ENCODE results near the gene CHSY3. TPM values are rescaled to one million over a fixed set of nuclear protein-coding genes. Genes with fewer than 3 reads are reported as not detected.

Gene CHSY3
- total and polyA plus RNA-seq, 2 experiments from 2014 or later, result 0.44 to 3.0 TPM

DNA sequence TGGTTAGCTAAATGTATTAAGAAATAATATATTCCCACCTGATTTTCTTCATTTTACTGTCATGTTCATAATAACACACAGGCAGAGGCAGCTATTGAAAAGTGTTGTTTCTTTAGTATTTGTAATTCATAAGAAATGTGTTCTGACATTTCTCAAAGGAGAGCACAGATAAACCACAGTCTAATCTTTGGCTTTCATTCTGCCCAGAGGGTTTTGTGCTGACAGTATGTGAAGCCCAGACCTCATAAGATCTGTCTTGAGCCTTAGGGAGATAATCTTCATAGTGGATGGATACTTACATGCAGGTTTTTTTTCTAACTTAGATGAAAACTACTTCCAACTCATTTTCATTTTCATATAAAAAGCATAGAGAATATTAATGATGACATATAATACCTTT is 206.1 kb downstream of the CHSY3 start (continued):
- TF ChIP-seq, protein P1, sequence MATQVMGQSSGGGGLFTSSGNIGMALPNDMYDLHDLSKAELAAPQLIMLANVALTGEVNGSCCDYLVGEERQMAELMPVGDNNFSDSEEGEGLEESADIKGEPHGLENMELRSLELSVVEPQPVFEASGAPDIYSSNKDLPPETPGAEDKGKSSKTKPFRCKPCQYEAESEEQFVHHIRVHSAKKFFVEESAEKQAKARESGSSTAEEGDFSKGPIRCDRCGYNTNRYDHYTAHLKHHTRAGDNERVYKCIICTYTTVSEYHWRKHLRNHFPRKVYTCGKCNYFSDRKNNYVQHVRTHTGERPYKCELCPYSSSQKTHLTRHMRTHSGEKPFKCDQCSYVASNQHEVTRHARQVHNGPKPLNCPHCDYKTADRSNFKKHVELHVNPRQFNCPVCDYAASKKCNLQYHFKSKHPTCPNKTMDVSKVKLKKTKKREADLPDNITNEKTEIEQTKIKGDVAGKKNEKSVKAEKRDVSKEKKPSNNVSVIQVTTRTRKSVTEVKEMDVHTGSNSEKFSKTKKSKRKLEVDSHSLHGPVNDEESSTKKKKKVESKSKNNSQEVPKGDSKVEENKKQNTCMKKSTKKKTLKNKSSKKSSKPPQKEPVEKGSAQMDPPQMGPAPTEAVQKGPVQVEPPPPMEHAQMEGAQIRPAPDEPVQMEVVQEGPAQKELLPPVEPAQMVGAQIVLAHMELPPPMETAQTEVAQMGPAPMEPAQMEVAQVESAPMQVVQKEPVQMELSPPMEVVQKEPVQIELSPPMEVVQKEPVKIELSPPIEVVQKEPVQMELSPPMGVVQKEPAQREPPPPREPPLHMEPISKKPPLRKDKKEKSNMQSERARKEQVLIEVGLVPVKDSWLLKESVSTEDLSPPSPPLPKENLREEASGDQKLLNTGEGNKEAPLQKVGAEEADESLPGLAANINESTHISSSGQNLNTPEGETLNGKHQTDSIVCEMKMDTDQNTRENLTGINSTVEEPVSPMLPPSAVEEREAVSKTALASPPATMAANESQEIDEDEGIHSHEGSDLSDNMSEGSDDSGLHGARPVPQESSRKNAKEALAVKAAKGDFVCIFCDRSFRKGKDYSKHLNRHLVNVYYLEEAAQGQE (IDR thresholded peaks at IDR 0.05; ENCODE audit: unreplicated experiment), result no peak
- no peak for TF ChIP-seq ZNF331 (CRISPR knock-in tag; IDR thresholded peaks at IDR 0.05; ENCODE audit: low read depth)

DNA sequence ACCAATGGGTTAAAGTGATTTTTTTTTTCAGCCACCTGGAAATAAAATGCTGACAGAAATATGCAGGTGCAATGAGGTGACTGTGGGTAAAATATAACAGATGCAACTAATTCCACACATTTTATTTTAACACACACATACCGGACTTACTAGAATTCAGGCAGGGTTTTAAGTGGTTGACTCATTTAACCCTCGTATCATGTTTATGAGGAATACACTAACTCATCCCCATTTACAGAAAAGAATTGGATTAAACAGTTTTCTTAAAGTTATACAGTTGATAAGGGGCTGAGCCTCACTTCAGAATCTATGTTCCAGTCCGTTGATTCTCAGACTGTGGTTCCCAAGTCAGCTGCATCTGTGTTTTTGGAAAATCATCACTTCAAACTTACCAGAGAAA is 207.5 kb downstream of the CHSY3 start:
- no peak for DNase-seq (ENCODE audit: low spot score)
- no peak for TF ChIP-seq STAT1 (IDR thresholded peaks at IDR 0.05; ENCODE audit: unreplicated experiment)
- TF ChIP-seq EZH2phosphoT487 (IDR thresholded peaks at IDR 0.05; ENCODE audit: unreplicated experiment), result no peak
- TF ChIP-seq, protein P2, sequence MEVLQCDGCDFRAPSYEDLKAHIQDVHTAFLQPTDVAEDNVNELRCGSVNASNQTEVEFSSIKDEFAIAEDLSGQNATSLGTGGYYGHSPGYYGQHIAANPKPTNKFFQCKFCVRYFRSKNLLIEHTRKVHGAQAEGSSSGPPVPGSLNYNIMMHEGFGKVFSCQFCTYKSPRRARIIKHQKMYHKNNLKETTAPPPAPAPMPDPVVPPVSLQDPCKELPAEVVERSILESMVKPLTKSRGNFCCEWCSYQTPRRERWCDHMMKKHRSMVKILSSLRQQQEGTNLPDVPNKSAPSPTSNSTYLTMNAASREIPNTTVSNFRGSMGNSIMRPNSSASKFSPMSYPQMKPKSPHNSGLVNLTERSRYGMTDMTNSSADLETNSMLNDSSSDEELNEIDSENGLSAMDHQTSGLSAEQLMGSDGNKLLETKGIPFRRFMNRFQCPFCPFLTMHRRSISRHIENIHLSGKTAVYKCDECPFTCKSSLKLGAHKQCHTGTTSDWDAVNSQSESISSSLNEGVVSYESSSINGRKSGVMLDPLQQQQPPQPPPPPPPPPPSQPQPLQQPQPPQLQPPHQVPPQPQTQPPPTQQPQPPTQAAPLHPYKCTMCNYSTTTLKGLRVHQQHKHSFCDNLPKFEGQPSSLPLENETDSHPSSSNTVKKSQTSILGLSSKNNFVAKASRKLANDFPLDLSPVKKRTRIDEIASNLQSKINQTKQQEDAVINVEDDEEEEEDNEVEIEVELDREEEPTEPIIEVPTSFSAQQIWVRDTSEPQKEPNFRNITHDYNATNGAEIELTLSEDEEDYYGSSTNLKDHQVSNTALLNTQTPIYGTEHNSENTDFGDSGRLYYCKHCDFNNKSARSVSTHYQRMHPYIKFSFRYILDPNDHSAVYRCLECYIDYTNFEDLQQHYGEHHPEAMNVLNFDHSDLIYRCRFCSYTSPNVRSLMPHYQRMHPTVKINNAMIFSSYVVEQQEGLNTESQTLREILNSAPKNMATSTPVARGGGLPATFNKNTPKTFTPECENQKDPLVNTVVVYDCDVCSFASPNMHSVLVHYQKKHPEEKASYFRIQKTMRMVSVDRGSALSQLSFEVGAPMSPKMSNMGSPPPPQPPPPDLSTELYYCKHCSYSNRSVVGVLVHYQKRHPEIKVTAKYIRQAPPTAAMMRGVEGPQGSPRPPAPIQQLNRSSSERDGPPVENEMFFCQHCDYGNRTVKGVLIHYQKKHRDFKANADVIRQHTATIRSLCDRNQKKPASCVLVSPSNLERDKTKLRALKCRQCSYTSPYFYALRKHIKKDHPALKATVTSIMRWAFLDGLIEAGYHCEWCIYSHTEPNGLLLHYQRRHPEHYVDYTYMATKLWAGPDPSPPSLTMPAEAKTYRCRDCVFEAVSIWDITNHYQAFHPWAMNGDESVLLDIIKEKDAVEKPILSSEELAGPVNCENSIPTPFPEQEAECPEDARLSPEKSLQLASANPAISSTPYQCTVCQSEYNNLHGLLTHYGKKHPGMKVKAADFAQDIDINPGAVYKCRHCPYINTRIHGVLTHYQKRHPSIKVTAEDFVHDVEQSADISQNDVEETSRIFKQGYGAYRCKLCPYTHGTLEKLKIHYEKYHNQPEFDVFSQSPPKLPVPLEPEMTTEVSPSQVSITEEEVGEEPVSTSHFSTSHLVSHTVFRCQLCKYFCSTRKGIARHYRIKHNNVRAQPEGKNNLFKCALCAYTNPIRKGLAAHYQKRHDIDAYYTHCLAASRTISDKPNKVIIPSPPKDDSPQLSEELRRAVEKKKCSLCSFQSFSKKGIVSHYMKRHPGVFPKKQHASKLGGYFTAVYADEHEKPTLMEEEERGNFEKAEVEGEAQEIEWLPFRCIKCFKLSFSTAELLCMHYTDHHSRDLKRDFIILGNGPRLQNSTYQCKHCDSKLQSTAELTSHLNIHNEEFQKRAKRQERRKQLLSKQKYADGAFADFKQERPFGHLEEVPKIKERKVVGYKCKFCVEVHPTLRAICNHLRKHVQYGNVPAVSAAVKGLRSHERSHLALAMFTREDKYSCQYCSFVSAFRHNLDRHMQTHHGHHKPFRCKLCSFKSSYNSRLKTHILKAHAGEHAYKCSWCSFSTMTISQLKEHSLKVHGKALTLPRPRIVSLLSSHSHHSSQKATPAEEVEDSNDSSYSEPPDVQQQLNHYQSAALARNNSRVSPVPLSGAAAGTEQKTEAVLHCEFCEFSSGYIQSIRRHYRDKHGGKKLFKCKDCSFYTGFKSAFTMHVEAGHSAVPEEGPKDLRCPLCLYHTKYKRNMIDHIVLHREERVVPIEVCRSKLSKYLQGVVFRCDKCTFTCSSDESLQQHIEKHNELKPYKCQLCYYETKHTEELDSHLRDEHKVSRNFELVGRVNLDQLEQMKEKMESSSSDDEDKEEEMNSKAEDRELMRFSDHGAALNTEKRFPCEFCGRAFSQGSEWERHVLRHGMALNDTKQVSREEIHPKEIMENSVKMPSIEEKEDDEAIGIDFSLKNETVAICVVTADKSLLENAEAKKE (CRISPR knock-in tag; IDR thresholded peaks at IDR 0.05), result no peak
- TF ChIP-seq JUNB (IDR thresholded peaks at IDR 0.05; ENCODE audit: unreplicated experiment), result no peak
- TF ChIP-seq, protein P3, sequence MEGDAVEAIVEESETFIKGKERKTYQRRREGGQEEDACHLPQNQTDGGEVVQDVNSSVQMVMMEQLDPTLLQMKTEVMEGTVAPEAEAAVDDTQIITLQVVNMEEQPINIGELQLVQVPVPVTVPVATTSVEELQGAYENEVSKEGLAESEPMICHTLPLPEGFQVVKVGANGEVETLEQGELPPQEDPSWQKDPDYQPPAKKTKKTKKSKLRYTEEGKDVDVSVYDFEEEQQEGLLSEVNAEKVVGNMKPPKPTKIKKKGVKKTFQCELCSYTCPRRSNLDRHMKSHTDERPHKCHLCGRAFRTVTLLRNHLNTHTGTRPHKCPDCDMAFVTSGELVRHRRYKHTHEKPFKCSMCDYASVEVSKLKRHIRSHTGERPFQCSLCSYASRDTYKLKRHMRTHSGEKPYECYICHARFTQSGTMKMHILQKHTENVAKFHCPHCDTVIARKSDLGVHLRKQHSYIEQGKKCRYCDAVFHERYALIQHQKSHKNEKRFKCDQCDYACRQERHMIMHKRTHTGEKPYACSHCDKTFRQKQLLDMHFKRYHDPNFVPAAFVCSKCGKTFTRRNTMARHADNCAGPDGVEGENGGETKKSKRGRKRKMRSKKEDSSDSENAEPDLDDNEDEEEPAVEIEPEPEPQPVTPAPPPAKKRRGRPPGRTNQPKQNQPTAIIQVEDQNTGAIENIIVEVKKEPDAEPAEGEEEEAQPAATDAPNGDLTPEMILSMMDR (conservative IDR thresholded peaks at IDR 0.05; ENCODE audit: low read depth in 2 of 2), result no peak
- TF ChIP-seq CREB1 (CRISPR knock-in tag; IDR thresholded peaks at IDR 0.05; ENCODE audit: low read depth), result no peak
- no peak for TF ChIP-seq ETS1 (IDR thresholded peaks at IDR 0.05)

More for the DNA sequence above, 207.5 kb downstream of the CHSY3 start:
- Histone ChIP-seq H3K27me3 (ENCODE audit: insufficient read depth) (no peaks in the 10 kb centered on the region), H3K36me3 (ENCODE audit: insufficient read depth) (no peaks in the 10 kb centered on the region), H3K4me3 (no peak overlapping the region), H3K27ac (ENCODE audit: low read depth) (no peak overlapping the region), H3K4me1 (ENCODE audit: insufficient read depth) (no peaks in the 10 kb centered on the region), H2AFZ (no peak overlapping the region), H3K4me2 (no peak overlapping the region), H3F3A (replicated peaks; ENCODE audit: low read depth) (no peaks in the 10 kb centered on the region), H4K20me1 (replicated peaks; ENCODE audit: insufficient read depth) (no peaks in the 10 kb centered on the region), H3K79me2 (replicated peaks; ENCODE audit: insufficient read depth) (no peaks in the 10 kb centered on the region), H3K9me2 (ENCODE audit: insufficient read depth) (no peaks in the 10 kb centered on the region)
- Mint-ChIP-seq H3K4me3 (no peak overlapping the region), H3K9me3 (no peaks in the 10 kb centered on the region), H3K27me3 (ENCODE audit: insufficient read depth, low read depth, poor library complexity) (no peaks in the 10 kb centered on the region), H3K36me3 (ENCODE audit: low read depth) (no peaks in the 10 kb centered on the region), H3K27ac (no peak overlapping the region), H3K4me1 (peaks cover 8% of the 10 kb centered on the region; the same call in 2 of the 3 replicates)
- no peak for ATAC-seq

All from GM23338 (cell line).